ENCODE data around the gene AMIGO1. TPM values are rescaled to one million over a fixed set of nuclear protein-coding genes. Genes with fewer than 3 reads are reported as not detected.

AMIGO1 gene
- total RNA-seq, 1 experiment from 2014 or later = 0.55 TPM

- Histone ChIP-seq H3K27ac (no peak within 1 kb of the TSS), H3K4me1 (replicated peaks) (no peaks in the 10 kb centered on the region), H3K9me3 (replicated peaks) (no peaks in the 10 kb centered on the region), H3K4me3 (no peak within 1 kb of the TSS), H3K27me3 (replicated peaks) (no peaks in the 10 kb centered on the region), H3K36me3 (no peaks in the 10 kb centered on the region)
- no peak for DNase-seq (ENCODE audit: low read depth in 1 of 2, low spot score in 2 of 2)
Measured at GRCh38 chr1:109539676-109540075, 30.1 kb upstream of the AMIGO1 start, which contains the start of gene GPR61. GPR61 (plus strand) TSS chr1:109539872; CDS start chr1:109543023, 3,151 bp downstream.

DNA sequence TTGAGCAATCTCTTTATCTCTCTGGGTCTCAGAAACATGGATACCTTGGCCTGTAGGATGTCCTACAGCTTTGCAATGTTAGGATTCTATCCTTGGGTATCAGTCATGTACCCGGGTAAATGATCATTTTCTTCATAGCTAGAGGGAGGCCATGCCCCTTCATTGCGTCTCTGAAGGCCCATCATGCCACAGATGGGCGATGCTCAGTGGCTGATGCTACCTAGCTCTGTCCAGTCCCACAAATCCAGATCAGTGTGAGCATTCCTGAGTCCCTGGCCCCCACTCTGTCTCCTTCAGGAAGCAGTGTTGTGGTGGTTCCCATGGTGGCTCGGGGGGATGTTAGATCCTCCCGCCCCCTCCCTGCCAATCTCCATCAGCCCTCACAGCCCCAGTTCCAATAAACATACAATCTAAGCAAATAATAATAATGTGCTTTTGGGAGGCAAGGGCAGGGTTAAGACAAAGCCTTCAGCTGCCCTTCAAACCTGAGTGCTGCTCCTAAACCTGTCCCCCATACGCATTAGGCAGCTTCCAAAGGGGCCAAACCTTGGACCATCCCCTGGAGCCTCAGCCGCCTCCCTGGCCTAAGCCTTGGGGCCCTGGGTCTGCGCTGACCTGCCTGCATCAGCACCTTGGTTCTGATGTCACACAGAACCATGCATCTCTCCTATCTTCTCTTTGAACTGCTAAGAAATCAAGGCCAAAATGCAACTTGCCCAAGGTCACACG, 29.5 kb upstream of the AMIGO1 start:
- no peaks in the 10 kb centered on the region for H3K36me3 ChIP-seq
- H3K4me1 ChIP-seq (replicated peaks) = no peaks in the 10 kb centered on the region
- H3K9me3 ChIP-seq (replicated peaks) = no peaks in the 10 kb centered on the region
- no peaks in the 10 kb centered on the region for H3K27me3 ChIP-seq (replicated peaks)
- DNase-seq (ENCODE audit: low read depth in 1 of 2, low spot score in 2 of 2) = no peak
- no peak overlapping the region for H3K4me3 ChIP-seq
- no peak overlapping the region for H3K27ac ChIP-seq

- no peak overlapping the region for H3K27ac ChIP-seq
- H3K27me3 ChIP-seq (replicated peaks) = no peaks in the 10 kb centered on the region
- H3K9me3 ChIP-seq (replicated peaks) = no peaks in the 10 kb centered on the region
- no peak overlapping the region for H3K4me3 ChIP-seq
- H3K4me1 ChIP-seq (replicated peaks) = peaks cover under 1% of the 10 kb centered on the region
- no peak for DNase-seq (ENCODE audit: low read depth in 1 of 2, low spot score in 2 of 2)
- no peaks in the 10 kb centered on the region for H3K36me3 ChIP-seq
Measured at GRCh38 chr1:109537450-109538178, 28.1 kb upstream of the AMIGO1 start.

DNA sequence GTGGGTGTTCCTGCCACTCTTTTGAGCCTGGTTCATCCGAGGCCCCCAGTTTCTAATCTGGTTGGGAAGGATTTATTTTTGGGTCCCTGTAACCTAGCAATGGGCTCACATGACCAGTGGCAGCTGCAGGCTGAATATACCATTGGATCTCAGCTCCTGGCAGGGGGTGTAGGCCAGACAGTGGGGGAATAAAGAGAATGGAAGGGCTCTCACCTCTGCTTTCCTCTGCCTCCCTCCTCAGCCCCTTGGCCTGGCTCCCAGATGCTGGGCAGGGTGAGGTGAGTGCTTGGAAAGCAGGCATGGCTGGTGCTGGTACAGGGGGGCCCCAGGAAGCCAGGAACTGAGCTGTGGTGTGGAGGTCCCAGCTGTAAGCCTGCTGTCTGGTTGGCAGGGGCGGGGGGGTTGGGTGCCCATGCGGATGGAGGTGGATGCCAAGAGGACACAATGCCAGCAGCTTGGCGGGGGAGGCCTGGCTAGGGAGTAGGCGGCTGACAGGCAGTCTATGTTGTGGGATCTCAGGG, 26.5 kb upstream of the AMIGO1 start:
- Histone ChIP-seq H3K36me3 (no peaks in the 10 kb centered on the region), H3K27ac (no peak overlapping the region), H3K27me3 (replicated peaks) (no peaks in the 10 kb centered on the region), H3K4me1 (replicated peaks) (peaks cover 5% of the 10 kb centered on the region), H3K4me3 (no peak overlapping the region), H3K9me3 (replicated peaks) (no peaks in the 10 kb centered on the region)
- no peak for DNase-seq (ENCODE audit: low read depth in 1 of 2, low spot score in 2 of 2)

- Histone ChIP-seq H3K27ac (no peak overlapping the region), H3K27me3 (replicated peaks) (no peaks in the 10 kb centered on the region), H3K36me3 (no peaks in the 10 kb centered on the region), H3K4me1 (replicated peaks) (peaks cover 5% of the 10 kb centered on the region), H3K9me3 (replicated peaks) (no peaks in the 10 kb centered on the region), H3K4me3 (no peak overlapping the region)
- DNase-seq (ENCODE audit: low read depth in 1 of 2, low spot score in 2 of 2) = no peak
Measured at GRCh38 chr1:109535481-109535880, 26.0 kb upstream of the AMIGO1 start.

- DNase-seq (ENCODE audit: low read depth in 1 of 2, low spot score in 2 of 2) = no peak
- Histone ChIP-seq H3K4me3 (no peak overlapping the region), H3K9me3 (replicated peaks) (no peaks in the 10 kb centered on the region), H3K4me1 (replicated peaks) (peaks cover 5% of the 10 kb centered on the region), H3K27me3 (replicated peaks) (no peaks in the 10 kb centered on the region), H3K27ac (no peak overlapping the region), H3K36me3 (no peaks in the 10 kb centered on the region)
Measured at GRCh38 chr1:109534307-109534858, 24.9 kb upstream of the AMIGO1 start.

DNA sequence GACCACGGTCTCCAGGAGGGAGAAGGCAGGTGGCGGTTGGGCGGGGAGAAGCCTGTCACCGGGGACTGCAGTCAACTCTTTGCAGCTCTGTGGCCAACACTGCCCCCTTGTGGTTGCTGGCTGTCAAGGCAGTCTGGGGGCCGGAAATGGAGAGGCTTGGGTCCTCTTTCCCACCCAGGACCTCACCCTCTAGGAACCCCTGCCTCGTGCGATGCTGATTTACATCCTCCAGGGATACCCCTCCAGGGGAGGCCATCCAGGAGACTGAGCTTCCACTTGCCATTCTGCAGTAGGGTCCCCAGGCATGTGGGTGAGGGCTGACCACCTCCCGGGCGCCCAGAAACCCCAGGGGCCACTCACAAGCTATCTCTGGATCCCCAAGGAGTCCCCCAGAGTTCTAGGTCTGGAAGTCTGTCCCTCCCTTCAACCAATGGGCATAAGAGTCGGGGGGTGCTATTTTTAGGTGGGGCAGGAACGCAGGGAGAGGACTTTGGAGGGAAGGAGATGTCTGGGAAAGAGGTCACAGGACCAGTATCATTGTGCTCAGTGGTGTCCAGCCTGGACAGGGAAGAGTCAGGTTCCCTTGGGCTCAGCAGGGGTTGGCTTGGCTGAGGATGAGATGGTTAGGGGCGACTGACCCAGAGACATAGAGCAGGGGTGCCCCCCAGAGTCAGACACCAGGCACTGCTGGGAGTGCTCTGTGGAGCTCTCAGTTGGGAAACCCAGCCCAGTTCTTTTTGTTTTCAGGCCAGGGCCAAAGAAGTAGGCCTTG, 23.0 kb upstream of the AMIGO1 start:
- no peaks in the 10 kb centered on the region for H3K9me3 ChIP-seq (replicated peaks)
- no peaks in the 10 kb centered on the region for H3K27me3 ChIP-seq (replicated peaks)
- 0 out of 2 replicates have a peak overlapping the region, but pooled peaks have one; percentile 14 for H3K27ac ChIP-seq
- no peaks in the 10 kb centered on the region for H3K36me3 ChIP-seq
- no peak overlapping the region for H3K4me3 ChIP-seq
- H3K4me1 ChIP-seq (replicated peaks) = peaks cover 5% of the 10 kb centered on the region
- peak; percentile 65 to 78 for DNase-seq (ENCODE audit: low read depth in 1 of 2, low spot score in 2 of 2)

DNA sequence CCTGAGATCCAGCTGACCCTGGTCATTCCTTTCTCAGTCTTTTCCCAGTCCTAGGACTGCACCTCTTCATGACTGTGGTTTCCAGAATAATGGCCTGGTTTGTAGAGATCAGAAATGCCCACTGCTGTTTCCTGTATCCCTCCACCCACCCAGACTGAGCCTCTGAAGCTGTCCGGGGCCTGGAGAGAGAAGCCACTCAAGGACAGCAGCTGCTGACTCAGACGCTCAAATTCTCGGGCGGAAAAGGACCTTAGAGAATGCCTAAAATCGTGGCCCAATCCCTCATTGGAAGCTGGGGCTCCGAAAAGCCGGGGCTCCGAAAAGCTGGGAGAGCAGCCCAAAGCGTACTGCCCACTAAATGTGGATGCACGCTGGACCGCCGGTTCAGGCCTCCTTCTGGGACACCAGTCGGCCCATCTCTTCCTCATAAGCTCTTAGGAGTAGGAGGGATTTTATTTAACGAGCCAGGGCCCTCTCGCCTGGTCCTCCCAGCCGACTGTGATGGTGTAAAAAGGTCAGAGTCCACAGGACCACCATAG, 22.4 kb upstream of the AMIGO1 start:
- DNase-seq (ENCODE audit: low read depth in 1 of 2, low spot score in 2 of 2) = no peak
- Histone ChIP-seq H3K36me3 (no peaks in the 10 kb centered on the region), H3K9me3 (replicated peaks) (no peaks in the 10 kb centered on the region), H3K4me1 (replicated peaks) (peaks cover 5% of the 10 kb centered on the region), H3K27ac (no peak overlapping the region), H3K27me3 (replicated peaks) (peaks cover 5% of the 10 kb centered on the region; the same call in 1 of the 2 replicates), H3K4me3 (no peak overlapping the region)

- H3K27me3 ChIP-seq (replicated peaks) = peaks cover 5% of the 10 kb centered on the region; the same call in 1 of the 2 replicates
- peaks cover 5% of the 10 kb centered on the region for H3K4me1 ChIP-seq (replicated peaks)
- no peak overlapping the region for H3K27ac ChIP-seq
- DNase-seq (ENCODE audit: low read depth in 1 of 2, low spot score in 2 of 2) = no peak
- no peaks in the 10 kb centered on the region for H3K36me3 ChIP-seq
- H3K9me3 ChIP-seq (replicated peaks) = no peaks in the 10 kb centered on the region
- no peak overlapping the region for H3K4me3 ChIP-seq
Measured at GRCh38 chr1:109531380-109531779, 21.9 kb upstream of the AMIGO1 start.

- Histone ChIP-seq H3K27me3 (replicated peaks) (peaks cover 5% of the 10 kb centered on the region; the same call in 1 of the 2 replicates), H3K9me3 (replicated peaks) (no peaks in the 10 kb centered on the region), H3K4me1 (replicated peaks) (peaks cover 5% of the 10 kb centered on the region), H3K4me3 (no peak overlapping the region), H3K36me3 (no peaks in the 10 kb centered on the region), H3K27ac (no peak overlapping the region)
- DNase-seq (ENCODE audit: low read depth in 1 of 2, low spot score in 2 of 2) = no peak
Measured at GRCh38 chr1:109530457-109531087, 21.0 kb upstream of the AMIGO1 start.

DNA sequence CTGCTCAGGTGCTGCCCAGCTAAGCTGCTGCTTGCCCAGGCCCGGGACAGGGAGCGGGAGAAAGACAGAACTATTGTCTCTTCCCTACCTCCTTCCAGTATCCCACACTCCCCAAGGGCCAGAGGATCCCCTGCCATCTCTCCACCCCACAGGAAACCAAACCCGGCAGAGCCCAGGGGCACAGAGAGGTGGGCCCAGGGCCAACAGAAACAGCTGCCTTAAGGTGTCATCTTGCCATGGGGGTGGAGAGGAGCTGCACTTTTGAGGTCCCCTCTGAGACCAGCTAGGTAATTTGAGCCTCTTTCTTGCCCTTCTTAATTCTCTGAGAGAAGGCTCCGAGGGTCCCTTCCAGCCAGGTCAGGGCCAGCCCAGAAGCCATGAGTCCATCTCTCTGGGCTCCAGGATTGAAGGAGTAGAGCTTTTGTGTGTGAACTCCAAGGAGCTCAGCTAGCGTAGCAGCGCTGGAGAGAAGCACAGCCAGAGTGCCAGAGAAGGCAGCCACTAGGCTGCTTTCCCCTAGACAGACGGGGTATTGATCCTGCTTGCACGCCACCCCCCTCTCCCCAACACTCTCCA, 20.4 kb upstream of the AMIGO1 start:
- no peaks in the 10 kb centered on the region for H3K36me3 ChIP-seq
- H3K4me1 ChIP-seq (replicated peaks) = peaks cover 5% of the 10 kb centered on the region
- no peak for DNase-seq (ENCODE audit: low read depth in 1 of 2, low spot score in 2 of 2)
- no peak overlapping the region for H3K27ac ChIP-seq
- H3K27me3 ChIP-seq (replicated peaks) = peaks cover 5% of the 10 kb centered on the region; the same call in 1 of the 2 replicates
- no peak overlapping the region for H3K4me3 ChIP-seq
- no peaks in the 10 kb centered on the region for H3K9me3 ChIP-seq (replicated peaks)

DNA sequence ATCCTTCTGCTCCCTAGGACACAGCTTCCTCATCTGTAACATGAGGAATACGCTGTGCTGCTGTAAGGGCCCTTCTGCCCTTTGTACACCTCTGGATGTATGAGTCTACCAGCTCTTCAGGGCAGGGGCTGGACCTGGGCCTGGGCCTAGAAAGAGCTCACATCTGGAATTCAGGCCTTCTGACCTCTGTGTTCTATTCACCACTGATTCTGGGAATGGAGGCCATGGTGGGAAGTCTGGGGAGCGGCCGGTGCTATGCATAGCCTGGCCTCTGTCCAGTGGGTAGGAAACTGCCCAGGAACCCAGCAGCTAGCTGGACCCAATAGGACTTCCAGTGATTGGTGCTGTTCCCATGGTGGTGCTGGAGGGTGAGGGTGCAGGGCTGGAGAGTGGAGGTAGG, 19.2 kb upstream of the AMIGO1 start:
- no peaks in the 10 kb centered on the region for H3K36me3 ChIP-seq
- peaks cover 5% of the 10 kb centered on the region for H3K4me1 ChIP-seq (replicated peaks)
- DNase-seq (ENCODE audit: low read depth in 1 of 2, low spot score in 2 of 2) = no peak
- H3K4me3 ChIP-seq = no peak overlapping the region
- peaks cover 5% of the 10 kb centered on the region; the same call in 1 of the 2 replicates for H3K27me3 ChIP-seq (replicated peaks)
- H3K27ac ChIP-seq = no peak overlapping the region
- no peaks in the 10 kb centered on the region for H3K9me3 ChIP-seq (replicated peaks)

Measured in SJSA1 (cell line).